ENCODE measurements around the gene NR1H2. TPM values are rescaled to one million over a fixed set of nuclear protein-coding genes. Genes with fewer than 3 reads are reported as not detected.

NR1H2 gene
- 57.7 to 84.8 TPM (median 79.4 TPM) in 5 replicates for total RNA-seq (2022; extraction: Qiagen RNA extraction)

GRCh38 chr19:50376166-50377050, at the start of gene NR1H2:
TSS of gene NR1H2 (plus strand) at chr19:50376457. CDS start at chr19:50377606, 1,149 bp downstream.

GRCh38 chr19:50329146-50329925, 46.9 kb upstream of the NR1H2 start, which contains the start of gene KCNC3:
TSS of gene KCNC3 (minus strand) at chr19:50329377. CDS start at chr19:50329082, 295 bp downstream.

GRCh38 chr19:50365434-50366306, 10.6 kb upstream of the NR1H2 start, which contains the start of gene NAPSA:
TSS of gene NAPSA (minus strand) at chr19:50365639. CDS start at chr19:50365621, 18 bp downstream.

DNA sequence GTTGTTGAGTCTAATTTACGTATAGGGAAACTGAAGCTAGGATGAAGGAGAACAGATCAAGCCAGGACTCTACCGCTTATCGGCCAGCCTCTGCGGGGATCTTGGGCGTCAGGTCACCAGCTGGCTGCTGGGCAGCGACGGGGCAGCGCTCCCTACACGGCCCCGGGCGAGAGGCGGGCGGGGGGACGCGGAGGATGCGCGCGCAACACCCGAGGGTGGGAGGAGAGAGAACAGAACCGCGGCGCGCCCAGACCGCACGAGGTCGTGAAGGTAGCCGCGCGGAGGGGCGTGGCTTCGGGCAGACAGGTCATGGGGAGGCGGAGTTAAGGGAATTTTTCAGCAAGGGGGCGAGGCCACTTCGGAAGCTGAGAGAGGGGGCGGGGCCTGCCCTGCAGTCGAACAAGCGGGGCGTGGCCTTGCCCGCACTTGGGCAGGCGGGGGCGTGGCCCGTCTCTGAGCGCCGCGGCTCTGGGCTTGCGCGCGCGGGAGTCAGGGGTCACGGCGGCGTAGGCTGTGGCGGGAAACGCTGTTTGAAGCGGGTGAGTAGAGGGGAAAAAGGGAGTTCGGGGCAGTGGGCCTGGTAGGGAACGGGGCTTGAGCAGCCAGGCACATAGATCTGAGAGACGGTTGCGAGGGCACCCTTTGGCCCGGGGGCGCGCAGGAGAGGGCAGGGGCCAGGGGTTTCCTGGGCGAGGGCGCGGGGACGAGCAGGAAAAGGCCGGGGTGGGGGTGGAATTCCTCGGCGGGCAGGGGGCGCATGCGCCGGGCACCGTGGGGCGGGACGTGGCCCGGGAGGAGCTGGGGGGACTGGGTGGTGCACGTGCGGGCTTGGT, 7.8 kb downstream of the NR1H2 start, which contains the start of gene POLD1:
POLD1 (plus strand) TSS at position 496 of the 833 bp plus-strand sequence. CDS start 14,505 bp downstream, outside the sequence.

DNA sequence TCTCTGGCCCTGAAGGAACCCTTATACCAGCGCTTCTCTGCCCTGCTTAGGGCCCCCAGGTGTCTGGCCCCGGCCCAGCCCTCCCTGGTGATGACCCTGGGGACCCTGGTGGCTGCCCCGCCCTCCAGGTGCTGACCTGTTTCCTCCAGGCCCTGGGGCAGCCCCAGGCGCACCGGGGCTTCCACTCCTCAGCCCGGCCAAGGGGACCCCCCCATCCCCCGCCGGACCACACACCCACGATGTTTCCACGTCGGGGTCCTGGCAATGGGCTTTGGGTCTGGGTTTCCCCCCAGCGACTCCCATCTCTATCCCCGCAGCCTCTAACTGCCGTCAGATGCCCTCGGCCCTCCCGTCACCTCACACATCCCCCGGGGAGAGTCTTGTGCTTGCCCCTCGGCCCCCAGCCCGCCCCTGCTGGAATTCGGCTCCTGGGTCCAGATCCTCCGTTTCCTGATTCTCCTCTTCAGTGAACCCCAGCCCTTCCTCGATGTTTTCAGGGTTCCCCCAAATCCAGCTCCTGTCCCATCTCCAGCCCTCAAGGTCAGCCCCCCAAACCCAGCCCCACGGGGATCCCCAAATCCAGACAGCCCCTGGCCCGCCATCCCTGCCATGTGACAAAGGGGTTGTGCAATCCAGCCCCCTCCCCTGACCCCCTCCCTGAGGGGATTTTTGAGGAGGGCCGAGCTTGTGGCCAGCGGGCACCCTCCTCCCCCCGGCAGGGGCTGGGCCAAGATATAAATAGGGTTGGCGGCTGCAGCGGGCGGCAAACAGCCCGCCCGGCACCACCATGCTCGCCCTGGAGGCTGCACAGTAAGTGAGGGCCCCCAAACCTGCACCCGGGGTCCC, 42.1 kb downstream of the NR1H2 start, which contains the start of gene SPIB:
SPIB (plus strand) TSS at position 763 of the 846 bp plus-strand sequence; CDS start at position 788, 25 bp downstream.

DNA sequence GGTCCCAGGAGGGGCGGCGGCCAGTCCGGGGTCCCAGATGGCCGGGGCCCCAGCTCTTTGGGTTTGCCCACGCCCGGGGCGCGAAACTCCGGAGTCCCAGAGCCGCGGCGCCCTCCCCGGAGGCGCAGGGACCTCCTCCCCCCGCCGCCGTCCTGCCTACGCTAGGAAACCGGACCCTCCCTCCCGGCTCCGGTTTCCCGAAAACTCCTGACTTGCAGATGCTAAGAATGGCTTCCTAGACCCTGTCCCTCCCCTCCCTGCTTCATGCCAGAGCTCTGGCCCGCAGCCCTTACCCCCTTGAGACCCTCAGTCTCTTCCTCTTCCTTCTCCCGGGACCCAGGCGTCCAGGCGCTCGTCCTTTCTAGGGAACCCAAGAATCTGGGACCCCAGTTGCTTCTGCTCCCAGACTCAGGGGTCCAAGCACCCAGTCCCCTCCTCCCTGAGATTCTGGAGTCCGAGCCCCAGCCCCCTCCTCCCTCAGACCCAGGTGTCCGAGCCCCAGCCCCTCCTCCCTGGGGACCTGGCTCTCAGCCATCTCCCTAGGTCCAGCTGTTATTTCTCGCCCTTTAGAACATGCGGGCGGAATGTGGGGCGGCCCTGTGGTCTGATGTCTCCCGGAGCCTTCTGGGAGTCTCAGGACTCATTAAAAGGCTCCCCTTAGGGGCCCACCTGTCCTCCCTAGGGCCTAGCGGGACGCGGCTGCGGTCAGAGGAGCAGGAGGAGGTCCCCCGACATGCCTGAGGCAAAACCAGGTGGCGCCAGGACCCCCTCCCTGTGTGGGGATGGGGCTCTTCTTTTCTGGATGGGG, 56.2 kb downstream of the NR1H2 start, which contains the start of gene MYBPC2:
MYBPC2 (plus strand) TSS at position 672 of the 808 bp plus-strand sequence; CDS start at position 734, 62 bp downstream.

Other genes with a start within 250 kb of the NR1H2 start
- gene IZUMO2, start 213.2 kb upstream of the NR1H2 start, total RNA-seq (2022; extraction: Qiagen RNA extraction): not detected in 5 replicates
- 4.5 to 7.3 TPM (median 6.8 TPM) in 5 replicates for gene MYH14, start 172.8 kb upstream of the NR1H2 start, total RNA-seq (2022; extraction: Qiagen RNA extraction)
- 1.1 to 1.6 TPM (median 1.4 TPM) in 5 replicates for gene KCNC3, start 47.1 kb upstream of the NR1H2 start, total RNA-seq (2022; extraction: Qiagen RNA extraction)
- 0.55 to 1.6 TPM (median 1.1 TPM) in 5 replicates for gene NAPSA, start 10.8 kb upstream of the NR1H2 start, total RNA-seq (2022; extraction: Qiagen RNA extraction)
- gene POLD1, start 7.9 kb downstream of the NR1H2 start, total RNA-seq (2022; extraction: Qiagen RNA extraction): 51.4 to 85.1 TPM (median 75.0 TPM) in 5 replicates
- 0.06 to 0.45 TPM (median 0.24 TPM) in 5 replicates for gene SPIB, start 42.5 kb downstream of the NR1H2 start, total RNA-seq (2022; extraction: Qiagen RNA extraction)
- 0.03 TPM in 1 of 5 replicates, not detected in the others for gene MYBPC2, start 56.4 kb downstream of the NR1H2 start, total RNA-seq (2022; extraction: Qiagen RNA extraction)
- gene EMC10, start 100.0 kb downstream of the NR1H2 start, total RNA-seq (2022; extraction: Qiagen RNA extraction): 104 to 157 TPM (median 156 TPM) in 5 replicates
- 1.5 to 2.5 TPM (median 2.1 TPM) in 5 replicates for gene GARIN5A, start 100.4 kb downstream of the NR1H2 start, total RNA-seq (2022; extraction: Qiagen RNA extraction)
- gene JOSD2, start 134.7 kb downstream of the NR1H2 start, total RNA-seq (2022; extraction: Qiagen RNA extraction): 54.0 to 88.6 TPM (median 84.1 TPM) in 5 replicates
- not detected in 5 replicates for gene ASPDH, start 137.5 kb downstream of the NR1H2 start, total RNA-seq (2022; extraction: Qiagen RNA extraction)
- gene LRRC4B, start 192.0 kb downstream of the NR1H2 start, total RNA-seq (2022; extraction: Qiagen RNA extraction): 0.28 to 0.51 TPM (median 0.50 TPM) in 5 replicates

Data from A549 treated with Mapracorat at 1 μM for 4 hours (cell line).